Daoy (cell line): ENCODE data around the gene BET1L. TPM values are rescaled to one million over a fixed set of nuclear protein-coding genes. Genes with fewer than 3 reads are reported as not detected.
"Not testable (repeated sequence)": the region's sequence is repeated elsewhere in the genome, so short reads cannot be mapped to it uniquely, and the experiment has no call there.

ENCODE experiments used
- DNase-seq: peaks from one replicate; pipeline ENCODE4 v3.0.0-alpha.2; 2015; ENCODE audit warnings: low read depth
- total RNA-seq: library from RNA; depleted of rRNA; stranded (reverse); fragments of >200 nt; shearing (Covaris generic); gene quantifications from 2 replicates; pipeline ENCODE4 v1.2.3, GENCODE V29; 2014

The BET1L gene
- total RNA-seq, 1 experiment from 2014 or later: 9.3 TPM

DNA sequence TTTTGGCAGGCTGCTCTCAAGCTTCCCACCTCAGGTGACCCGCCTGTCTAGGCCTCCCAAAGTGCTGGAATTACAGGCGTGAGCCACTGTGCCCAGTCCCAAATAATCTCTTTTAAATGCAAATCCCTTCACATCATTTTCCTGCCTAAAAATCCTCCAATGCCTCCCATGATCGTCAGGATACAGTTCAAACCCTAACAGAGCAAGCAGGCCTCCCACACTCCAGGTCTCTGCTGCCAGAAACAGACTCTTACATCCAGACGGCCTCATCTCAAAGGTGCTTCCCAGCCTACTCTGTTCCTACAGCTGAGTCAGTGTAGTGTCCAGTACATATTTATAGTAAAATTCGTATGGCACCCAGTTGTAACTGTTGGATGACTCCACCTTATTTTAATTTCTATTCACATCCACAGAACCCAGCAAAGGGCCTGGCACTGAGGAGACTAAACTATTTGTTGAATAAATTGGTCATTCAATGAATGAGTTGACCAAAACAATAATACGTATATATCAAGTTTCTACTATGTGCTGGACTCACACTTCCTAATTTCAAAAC lies 20.7 kb upstream of the BET1L start:
- DNase-seq: no peak

DNA sequence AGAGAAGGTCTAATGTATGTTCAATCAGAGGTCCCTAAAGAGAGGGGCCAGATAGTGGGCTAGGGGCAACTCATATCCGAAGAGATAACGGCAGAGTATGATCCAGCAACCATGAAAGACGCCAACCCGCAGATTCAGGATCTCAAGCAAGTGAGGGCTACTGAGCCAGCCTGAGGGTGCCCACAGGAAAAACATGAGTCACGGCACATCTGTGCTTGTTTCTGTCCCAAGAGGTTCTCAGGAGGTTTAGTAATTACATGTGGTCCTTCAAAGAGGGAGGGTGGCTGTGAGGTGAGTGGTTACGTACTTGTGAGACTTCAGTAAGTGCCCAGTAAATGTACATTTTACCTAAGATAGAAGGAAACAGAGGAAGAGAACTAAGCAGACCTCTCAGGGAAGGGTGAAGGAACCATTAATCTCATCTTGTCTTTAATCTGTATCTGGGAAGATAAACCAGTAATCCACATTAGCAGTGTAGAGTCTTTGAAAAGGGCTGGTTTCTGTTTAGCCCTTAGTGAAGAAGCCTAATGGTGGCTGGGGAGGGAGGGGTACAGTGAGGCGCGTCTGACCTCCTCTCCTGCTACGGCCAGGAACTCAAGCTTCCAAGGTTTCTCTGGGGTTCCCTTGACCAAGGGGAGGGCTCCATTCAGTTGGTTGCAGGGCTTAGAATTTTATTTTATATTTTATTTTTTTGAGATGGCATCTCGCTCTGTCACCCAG lies 18.7 kb upstream of the BET1L start:
- DNase-seq: peak; percentile 82

DNA sequence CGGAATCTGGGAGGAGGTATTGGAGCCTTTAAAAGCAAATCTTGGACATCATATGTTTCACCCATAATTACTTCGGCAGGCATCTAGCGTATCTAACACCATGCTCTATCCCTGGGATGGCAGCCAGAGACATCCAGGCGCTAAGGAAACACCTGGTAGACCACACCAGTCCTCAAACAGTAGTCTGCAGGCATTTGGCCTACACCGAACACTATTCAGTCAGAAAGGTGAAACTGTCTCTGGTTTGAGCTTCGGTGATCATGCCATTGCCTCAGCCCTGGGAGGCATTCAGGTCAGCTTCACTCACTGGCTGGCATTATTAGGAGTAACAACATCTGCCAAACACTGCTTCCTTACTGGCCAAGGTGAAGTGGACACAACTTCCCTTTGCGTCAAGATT lies 17.2 kb upstream of the BET1L start:
- DNase-seq: no peak

DNA sequence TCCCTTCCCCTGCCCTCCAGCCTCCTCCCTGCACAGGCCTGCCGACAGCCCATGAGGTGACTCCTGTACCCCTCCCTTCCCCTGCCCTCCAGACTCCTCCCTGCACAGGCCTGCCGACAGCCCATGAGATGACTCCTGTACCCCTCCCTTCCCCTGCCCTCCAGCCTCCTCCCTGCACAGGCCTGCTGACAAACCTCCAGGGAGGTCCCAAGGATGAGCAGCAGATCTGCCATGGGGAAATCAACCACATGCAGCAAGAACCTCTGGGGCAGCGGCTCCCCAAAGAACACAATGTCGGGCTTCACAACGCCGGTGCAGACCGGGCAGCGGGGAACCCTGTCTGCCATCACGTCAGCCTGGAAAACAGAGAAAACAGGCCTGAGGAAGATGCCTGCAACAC lies 16.7 kb upstream of the BET1L start:
- no peak for DNase-seq

DNA sequence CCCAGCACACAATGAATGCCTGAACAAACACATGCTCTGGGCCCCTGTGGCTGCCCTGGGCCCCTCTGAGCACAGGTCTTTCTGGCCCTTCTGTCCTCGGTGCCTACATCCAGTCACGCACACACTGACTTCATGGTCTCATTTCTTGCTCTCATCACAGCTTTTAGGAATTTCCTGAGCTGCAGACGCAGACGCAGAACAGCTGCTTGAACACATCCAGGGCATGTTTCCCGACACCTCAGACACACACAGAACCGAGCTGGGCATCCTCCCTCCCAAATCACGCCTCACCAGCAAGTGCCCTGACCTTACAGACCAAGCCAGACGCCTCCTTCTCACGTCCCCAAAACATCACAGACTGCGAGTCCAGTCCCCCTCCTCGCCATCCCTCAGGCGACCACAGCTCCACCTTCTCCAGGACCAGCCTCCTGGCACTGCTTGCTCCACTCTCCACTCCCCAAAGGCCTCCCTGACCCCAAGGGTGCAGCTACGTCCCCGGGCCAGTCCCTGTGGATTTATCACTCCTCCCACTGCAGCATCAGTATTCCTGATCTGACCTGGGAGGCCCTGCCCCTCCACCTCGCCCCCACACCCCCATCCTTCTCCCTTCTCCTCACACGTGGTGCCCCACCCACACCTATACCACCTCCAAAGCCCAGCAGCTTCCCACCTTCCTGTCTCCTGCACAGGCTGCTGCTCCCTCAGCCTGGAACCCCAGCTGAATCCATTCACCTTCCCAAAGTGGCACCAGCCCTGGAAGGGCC lies 16.0 kb upstream of the BET1L start:
- no peak for DNase-seq

DNA sequence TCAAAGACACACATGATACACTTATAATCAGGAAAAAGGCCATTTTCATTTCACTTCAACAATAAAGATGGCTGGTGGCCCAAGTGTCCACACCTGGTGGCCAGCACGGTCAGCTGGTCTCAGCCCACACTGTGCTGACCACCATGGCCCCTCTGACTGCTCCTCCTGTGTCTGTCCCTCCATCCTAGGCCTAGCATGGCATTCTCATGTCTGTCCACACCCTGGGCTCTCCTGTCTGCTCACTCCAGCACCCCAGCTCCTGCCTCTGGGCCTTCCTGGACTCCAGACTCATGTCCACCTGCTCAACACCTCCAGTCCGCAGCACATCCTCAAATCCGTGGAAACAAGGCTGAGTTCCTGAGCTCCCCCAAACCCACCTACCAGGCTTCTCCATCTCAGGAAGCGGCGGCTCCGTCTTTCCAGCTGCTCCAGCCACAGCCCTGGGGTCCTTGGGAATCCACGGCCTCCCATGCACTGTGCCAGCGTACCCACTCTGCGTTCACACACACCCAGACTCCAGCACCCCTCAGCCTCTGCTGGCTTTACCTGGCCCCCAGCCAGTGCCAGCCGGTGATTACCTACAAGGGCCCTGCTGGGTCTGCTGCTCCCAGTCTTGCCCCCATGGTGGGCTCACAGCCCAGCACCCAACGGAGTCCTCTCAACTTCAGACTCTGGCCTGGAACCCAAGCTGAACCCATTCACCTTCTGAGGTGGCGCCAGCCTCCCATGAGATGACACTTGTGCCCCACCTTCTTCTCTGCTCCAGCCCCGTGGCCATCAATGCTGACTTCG lies 15.0 kb upstream of the BET1L start:
- no peak for DNase-seq

DNA sequence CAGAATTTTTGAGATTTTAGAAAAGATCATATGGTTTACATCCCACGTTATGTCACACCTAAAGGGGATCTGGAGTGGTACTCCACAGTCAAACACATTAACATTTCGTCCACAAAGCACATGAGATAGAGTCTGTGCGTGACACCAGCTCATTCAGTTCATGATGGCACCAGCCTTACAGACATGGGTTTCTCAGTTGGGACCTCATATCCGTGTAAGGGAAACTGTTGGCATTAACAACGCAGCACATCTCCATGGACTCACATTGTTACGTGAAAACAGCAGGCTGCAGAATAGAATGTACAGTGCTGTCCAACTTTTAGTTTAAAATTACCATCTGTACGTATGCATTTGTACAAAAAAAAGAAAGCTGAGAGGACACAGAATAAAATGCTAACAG lies 14.3 kb upstream of the BET1L start:
- DNase-seq: no peak

DNA sequence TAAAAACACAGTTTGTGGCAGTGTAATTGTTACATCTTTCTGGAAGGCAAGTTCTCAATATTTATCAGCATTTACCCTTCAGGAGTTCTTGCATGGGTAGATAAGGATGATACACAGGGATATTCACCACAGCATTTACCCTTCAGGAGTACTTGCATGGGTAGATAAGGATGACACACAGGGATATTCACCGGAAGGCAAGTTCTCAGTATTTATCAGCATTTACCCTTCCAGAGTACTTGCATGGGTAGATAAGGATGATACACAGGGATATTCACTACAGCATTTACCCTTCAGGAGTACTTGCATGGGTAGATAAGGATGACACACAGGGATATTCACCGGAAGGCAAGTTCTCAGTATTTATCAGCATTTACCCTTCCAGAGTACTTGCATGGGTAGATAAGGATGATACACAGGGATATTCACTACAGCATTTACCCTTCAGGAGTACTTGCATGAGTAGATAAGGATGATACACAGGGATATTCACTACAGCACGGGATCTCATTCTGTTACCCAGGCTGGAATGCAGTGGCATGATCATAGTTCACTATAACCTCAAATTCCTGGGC lies 13.5 kb upstream of the BET1L start:
- not testable (repeated sequence) for DNase-seq

DNA sequence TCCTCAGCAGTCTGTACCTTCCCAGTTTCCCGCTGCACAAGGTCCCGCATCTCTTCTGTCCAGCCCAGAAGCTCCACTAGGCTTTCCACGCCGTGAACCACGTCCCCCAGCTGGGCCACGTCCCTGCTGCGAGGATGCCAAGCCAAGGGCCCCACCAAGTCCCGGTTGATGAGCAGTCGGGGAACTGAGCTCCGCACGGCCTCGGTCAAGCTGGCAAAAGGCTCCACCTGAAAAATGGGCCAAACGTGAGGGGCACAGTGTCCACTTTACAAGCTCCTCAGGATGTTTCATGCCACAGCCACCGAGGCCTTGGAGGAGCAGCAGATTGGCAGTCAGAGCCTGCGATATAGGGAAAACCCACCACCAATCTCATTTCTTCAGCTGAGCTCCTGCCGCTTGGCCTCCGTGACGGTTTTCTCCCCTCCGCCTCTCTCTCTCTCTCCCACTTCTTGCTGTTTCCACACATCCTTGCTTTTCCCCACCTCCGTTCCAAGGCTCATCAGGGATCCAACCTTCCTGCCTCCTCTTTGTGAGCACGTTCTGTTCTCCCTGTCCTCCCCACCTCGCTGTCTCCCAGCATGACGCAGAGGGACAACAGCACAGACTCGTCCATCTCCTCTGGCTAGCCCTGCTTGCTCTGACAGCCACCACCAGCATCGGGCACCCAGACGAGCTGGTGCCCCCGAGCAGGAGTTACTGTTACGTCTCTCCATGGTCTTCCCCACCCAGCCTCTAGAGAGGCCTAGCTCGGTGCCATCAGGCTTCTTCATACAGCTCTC lies 11.8 kb upstream of the BET1L start:
- no peak for DNase-seq

DNA sequence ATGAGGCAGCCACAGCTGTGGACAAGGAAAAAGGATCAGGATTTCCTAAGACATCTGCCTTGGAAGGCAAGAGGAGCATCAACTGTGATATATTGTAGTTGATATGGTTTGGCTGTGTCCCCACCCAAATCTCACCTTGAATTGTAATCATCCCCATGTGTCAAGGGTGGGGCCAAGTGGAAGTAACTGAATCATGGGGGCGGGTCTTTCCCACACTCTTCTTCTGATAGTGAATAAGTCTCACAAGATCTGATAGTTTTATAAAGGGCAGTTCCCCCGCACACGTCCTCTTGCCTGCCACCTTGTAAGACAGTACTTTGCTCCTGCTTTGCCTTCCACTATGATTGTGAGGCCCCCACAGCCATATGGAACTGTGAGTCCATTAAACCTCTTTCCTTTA lies 10.5 kb upstream of the BET1L start:
- DNase-seq: no peak

DNA sequence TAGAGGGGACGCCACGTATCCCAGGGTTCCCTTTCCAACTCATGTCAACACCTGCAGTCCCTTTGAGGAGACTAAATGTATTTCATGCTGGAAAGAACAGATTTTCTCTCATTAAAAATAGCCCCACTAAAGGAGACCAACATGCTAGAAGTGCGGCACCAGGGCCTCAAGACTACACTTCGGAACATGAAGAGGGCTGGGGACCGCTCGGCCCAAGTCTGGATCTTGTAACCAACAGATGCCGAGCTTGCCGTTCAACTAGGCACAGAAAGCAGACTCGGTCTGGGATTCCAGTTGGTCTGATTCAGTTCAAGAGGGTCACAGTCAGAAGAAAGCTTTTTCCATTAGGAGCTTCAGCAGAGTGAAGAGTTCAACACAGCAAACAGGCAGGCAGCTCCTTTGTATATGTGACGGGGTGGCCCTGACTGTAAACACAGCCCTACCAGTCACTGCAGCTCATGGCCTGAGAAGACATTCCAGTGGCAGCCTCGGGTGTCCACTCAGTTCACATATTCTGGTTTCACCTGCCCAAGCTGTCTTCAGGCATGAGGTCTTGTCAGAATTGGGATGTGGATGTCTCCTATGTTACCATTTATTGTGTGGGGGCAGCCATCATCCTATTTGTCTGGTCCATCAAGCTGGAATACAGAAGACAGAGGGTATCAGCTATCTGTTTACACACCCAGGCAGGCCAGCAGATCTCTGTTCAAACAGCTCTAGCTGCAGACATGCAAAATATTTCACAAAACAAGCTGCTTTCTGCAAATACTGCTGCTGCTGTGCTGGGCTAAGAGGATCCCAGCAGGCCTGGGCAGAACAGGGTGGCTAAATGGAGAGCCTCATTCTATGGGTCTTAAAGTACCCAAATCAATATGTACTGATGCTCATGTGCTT lies 9.1 kb upstream of the BET1L start:
- DNase-seq: no peak

DNA sequence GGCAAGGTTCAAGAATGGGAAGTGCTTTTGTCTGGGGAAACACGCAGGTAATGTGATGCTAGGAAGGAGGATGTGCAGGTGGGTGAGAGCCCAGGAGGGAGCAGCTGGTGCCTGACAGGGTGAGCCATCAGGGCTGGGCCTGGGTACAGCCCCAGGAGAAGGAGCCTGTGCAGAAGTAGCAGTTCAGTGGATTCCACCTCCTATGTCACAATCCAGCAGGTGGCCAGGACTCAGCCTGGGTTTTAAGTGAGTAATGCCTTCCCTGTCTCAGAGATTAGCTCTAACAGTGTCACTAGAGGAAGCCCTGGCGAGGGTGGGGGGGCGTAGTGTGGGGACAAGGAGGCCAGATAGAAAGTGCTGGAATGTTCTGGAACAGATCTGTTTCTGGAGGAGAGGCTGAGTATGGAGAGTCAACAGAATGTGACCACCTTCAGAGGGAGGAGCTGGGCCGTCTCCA lies 8.4 kb upstream of the BET1L start:
- no peak for DNase-seq

DNA sequence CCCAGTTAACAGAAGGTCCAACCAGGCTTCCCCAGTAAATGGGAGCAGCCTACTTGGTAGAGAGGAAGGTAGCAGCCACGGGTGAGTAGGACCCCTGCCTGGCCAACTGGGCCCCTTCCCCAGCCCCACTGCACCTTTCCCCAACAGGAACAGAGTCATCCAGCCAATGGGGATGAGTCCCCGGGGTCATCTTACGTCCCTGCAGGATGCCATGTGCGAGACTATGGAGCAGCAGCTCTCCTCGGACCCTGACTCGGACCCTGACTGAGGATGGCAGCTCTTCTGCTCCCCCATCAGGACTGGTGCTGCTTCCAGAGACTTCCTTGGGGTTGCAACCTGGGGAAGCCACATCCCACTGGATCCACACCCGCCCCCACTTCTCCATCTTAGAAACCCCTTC lies 6.9 kb upstream of the BET1L start:
- DNase-seq: no peak

DNA sequence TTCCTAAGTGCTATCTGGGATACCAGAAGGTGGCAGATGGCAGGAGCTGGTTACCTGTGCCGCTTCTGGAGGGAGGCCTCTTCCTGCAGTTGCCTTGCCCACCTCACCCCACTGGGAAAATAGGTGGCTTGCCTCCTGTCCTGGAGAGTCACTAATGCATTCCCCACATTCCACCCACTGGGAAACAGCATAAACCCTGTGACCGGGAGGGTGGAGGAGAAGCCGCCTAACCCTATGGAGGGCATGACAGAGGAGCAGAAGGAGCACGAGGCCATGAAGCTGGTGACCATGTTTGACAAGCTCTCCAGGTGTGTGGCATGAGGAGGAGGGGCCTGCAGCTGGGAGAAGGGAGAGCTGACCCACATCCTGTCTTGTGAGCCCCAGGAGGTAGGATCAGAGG lies 5.9 kb upstream of the BET1L start:
- no peak for DNase-seq

DNA sequence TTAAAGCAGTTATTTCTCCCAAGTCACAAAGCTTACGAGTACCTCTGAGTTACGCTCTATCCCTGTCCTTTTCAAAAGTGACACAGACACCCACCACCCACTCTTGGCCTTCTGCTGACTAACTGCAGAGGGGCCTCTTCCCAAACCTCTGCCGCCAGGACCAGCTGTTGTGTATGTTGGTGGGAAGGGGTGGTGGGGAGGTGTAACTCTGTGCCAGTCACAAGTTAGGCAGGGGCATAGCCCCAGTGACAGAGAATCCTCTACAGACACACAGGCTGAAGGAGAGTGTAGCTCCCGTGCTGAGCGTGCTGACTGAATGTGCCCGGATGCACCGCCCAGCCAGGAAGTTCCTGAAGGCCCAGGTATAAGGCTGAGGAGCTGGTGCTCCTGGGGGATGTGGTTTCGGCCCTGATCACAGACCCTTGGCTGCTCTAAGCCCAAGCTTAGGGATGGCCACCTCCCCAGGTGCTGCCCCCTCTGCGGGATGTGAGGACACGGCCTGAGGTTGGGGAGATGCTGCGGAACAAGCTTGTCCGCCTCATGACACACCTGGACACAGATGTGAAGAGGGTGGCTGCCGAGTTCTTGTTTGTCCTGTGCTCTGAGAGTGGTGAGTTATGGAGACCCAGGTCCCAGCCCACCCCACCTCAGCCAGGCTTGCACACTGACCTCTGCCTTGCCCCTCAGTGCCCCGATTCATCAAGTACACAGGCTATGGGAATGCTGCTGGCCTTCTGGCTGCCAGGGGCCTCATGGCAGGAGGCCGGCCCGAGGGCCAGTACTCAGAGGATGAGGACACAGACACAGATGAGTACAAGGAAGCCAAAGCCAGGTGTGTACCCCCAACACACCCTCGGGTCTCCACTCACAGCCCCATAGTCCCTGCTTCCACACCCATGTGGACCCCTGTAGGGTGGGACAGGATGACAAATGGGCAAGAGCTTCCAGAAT lies 5.2 kb upstream of the BET1L start:
- DNase-seq: no peak

DNA sequence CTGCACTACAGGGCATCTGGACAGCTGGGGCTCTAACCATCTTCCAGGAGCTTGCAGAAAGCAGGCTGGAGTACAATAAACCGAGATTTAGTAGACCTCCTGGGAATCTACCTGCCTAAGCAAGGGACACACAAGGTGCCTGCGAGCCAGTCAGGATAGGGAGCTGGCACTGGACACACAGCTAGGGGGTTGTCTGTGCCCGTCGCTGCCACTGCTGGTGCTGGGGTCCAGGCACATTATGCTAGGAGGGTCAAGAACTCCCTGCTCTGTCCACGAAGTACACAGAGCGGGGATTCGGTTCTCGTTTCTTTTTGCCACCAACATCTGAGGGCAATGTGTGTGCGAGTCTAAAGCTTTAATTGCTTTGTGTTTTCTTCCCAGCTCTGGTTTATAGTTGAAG lies 4.5 kb upstream of the BET1L start:
- DNase-seq: no peak

DNA sequence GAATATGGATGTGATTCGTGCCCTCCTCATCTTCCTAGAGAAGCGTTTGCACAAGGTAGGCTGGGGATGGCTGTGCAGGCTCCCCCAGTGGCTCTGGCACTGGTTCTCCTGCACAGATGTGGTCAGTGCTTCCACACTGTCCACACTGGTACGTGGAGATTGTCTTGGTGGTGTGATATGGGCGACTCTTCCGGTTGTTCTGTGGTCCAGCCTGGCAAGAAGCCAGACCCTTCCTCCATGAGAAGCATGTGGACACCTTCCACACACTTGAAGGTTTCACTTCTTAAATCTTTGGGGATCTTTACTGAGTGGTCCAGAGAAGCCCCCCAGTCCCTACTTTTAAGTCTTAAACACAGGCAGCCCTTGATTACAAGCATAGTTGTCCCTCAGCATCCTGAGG lies 4.1 kb upstream of the BET1L start:
- DNase-seq: no peak

DNA sequence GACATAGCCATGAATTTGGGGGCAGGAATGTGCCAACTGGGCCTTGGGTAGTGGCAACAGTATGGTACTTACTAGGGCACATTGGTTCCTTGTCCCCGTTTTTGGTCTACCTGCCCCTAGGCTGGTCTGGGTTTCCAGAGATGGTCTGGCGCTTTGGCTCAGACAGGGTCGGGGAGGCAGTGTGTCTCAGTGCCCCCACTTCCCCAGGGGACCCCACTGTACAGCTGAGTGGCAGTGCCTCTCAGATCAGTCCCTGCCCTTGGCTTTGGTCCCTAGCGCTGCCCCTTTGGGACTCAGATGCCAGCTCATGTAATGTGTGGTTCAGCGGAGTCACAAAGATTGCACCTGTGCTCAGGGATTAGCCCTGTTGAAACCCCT lies 3.6 kb upstream of the BET1L start:
- no peak for DNase-seq
